Neural cell (in vitro differentiated cells): ENCODE results near the gene ZDHHC7.

Experiments used
- EZH2 ChIP-seq: fragments of 200-600, 300-800 bp; shearing (Covaris generic), sonication (generic); IDR thresholded peaks from 2 replicates; pipeline ENCODE4 v1.6.1; 2014; ENCODE audit warnings: antibody characterized with exemption, low read length, borderline replicate concordance, mild to moderate bottlenecking; ENCODE audit not compliant: insufficient read depth, poor library complexity, severe bottlenecking
- POLR2AphosphoS5 ChIP-seq: IDR thresholded peaks from 2 replicates; pipeline ENCODE4 v1.6.1; 2012
- TF ChIP-seq, protein P1 (sequence below): fragments of 450-650 bp; IDR thresholded peaks from 2 replicates; pipeline ENCODE4 v1.5.1; 2014; ENCODE audit warnings: antibody characterized with exemption, mild to moderate bottlenecking, moderate library complexity; ENCODE audit not compliant: poor library complexity, severe bottlenecking

DNA sequence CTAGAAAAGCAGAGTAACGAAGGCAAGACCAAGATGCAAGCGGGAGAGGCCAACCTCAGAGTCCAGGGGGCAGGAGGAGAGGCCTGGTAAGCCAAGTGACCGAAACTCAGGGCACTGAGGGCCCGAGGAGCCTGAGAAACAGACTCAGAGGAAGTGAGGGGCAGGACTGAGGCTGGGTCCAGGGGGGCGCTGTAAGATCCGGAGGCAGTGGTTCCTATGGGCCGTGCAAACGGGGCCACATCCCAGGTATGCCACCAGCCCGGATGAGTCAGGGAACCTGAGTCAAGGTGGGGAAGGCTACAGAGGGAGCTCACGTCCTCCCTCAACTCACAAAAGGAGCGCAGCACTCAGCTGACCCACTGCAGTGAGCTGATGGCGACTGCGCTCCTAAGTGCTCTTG lies 8.3 kb downstream of the ZDHHC7 start:
- TF ChIP-seq, protein P1, sequence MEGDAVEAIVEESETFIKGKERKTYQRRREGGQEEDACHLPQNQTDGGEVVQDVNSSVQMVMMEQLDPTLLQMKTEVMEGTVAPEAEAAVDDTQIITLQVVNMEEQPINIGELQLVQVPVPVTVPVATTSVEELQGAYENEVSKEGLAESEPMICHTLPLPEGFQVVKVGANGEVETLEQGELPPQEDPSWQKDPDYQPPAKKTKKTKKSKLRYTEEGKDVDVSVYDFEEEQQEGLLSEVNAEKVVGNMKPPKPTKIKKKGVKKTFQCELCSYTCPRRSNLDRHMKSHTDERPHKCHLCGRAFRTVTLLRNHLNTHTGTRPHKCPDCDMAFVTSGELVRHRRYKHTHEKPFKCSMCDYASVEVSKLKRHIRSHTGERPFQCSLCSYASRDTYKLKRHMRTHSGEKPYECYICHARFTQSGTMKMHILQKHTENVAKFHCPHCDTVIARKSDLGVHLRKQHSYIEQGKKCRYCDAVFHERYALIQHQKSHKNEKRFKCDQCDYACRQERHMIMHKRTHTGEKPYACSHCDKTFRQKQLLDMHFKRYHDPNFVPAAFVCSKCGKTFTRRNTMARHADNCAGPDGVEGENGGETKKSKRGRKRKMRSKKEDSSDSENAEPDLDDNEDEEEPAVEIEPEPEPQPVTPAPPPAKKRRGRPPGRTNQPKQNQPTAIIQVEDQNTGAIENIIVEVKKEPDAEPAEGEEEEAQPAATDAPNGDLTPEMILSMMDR = no peak
- TF ChIP-seq EZH2 = no peak
- no peak for TF ChIP-seq POLR2AphosphoS5
